Renal cortex interstitium (tissue), 11 donors: ENCODE data around the gene IPO5. TPM values are rescaled to one million over a fixed set of nuclear protein-coding genes. Genes with fewer than 3 reads are reported as not detected.
"Not testable (repeated sequence)": the region's sequence is repeated elsewhere in the genome, so short reads cannot be mapped to it uniquely, and the experiment has no call there.

Experiments used
- DNase-seq, 11 donors: peaks; one replicate each; pipeline ENCODE4 v3.0.0-alpha.2; 2013; ENCODE audit warnings: low read depth in 9 of 11, low spot score in 4 of 11; ENCODE audit errors: extremely low read depth in 1 of 11
- polyA plus RNA-seq, 3 donors: library from polyadenylated mRNA; unstranded; fragments of 120-200 nt; gene quantifications; one replicate each; pipeline ENCODE4 v1.2.1, GENCODE V29; 2013; ENCODE audit not compliant: insufficient read length in 3 of 3

IPO5 gene
- polyA plus RNA-seq, 3 donors, result 177 to 193 (median 179) TPM

DNA sequence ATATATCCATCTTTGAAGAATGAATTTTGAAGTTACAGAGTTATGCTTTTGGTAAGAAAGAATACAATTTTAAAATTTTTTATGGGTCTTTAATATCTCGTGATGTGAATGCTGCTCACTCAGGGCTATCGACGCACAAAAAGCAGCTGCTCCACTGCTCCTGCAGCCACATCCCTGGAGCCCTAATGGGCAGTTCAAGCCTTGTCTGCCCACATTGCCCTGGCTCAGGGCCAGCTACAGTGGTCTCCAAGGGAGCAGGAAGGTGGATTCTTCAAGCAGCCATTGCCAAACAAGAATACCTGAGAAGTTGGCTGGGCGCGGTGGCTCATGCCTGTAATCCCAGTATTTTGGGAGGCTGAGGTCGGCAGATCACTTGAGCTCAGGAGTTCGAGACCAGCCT, 85.8 kb downstream of the IPO5 start:
- no peak for DNase-seq

DNA sequence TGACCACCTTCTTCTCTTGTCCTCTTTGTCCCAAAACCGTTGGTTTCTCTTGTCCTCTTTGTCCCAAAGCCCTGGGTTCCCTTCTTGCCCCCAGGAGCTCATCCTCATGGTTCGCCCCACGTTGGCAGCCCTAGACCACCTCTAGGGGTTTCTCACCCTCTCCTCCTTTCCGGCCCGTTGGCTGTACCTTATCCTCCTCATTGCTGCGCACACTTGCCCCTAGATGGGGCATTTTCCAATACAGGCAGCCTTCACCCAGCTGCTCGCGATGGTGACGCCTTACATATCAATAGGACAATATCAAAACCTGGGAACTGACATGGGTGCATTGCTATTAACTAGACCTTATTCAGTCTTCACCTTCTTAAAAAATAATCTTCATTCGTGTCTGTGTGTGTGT, 86.5 kb downstream of the IPO5 start:
- no peak for DNase-seq

DNA sequence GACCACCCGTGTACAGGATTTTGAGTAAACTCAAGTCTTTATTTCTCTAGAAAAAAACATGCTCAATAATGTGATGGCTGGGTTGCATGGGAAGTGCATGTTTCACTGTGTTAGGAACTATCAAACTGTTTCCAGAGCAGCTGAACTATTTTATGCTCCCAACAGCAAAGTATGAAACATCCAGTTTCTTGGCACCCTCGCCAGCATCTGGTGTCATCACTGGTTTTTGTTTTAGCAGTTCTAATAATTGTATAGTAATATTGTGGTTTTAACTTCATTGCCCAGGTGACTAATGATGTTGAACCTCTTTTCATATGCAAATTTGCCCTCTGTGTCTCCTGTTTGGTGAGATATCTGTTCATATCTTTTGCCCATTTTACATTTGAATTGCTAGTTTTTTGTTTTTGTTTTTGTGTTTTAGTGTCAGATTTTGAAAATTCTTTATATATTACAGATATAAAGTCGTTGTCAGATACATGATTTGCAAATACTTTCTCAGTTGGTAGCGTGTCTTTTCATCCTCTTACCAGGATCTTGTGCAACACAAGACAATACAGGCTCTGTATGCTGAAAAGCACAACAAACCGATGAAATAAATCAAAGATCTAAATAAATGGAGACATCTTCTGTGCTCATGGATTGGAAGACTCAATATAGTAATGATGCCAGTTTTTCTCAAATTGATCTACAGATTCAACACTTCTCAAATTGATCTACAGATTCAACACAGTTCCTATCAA, 87.8 kb downstream of the IPO5 start:
- no peak for DNase-seq

DNA sequence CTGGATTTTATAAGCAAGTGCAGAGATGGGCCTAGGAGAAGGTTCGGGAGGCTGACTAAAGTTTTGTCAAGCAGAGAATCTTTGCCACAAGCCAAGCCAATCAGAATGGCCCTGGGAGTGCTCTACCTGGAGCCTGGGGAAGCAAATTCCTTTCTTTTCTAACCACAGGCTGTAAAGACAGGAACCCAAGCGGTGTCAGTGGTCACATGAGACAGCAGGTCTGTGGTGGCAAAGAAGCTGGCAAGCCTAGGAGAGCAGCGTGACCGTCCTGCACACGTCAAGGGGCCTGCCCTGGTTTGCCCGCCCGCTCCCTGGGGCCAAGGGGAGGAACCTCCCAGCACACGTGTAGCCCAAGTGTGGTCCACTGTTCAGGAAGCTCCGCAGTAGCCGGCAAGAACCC, 90.8 kb downstream of the IPO5 start:
- no peak for DNase-seq

DNA sequence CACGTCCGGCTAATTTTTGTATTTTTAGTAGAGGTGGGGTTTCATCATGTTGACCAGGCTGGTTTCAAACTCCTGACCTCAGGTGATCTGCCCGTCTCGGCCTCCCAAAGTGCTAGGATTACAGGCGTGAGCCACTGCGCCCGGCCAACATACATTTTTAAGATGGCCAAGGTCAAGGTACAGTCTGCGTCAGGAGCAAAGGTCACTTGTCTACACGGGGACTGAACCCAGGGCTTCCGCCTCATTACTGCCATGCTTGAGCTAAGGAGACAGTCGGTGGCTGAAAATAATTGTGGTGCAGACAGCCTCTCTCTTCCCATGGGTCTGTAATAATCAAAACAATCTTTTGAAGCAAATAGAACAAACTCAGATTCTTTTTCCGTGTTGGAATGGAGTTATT, 94.3 kb downstream of the IPO5 start:
- DNase-seq, result not testable (repeated sequence)

DNA sequence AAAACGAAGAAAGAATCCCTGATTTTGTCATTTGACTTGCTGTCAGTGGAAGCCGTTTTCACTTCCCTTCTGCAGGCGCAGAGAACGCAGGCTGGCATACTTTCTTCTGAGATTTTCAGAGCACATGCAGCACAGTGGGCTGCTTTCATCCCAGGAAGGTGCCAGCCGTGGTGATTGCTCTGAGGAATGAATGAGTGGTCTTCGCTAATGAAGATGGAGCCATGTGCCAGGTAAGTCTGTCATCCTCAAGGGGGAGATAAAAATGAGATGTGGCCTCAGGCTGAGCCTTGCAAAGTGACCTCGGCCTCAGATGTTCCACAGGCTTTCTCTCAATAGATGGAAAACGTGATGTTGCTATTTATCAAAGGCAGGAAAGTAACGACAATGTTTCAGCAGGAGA, 94.8 kb downstream of the IPO5 start:
- no peak for DNase-seq

DNA sequence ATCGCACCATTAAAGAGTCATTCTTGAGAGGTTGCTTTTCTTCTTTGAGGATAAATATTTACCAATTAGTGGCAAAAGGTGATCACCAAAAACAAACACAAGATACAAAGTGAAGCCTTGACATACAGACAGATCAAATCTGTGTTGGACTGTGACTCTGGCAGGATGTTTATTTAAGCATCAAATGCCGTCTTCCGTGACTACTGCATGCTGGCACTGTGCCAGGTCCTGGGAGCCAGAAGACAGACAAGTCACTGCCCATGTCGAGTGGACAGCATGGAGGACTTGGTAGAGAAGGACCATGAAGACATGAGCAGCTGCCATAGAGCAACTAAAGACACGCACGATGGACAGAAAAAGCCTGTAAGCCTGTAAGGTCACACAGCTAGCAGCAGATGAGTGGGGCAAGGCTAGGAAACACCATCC, 96.6 kb downstream of the IPO5 start:
- peak in 7 of 11 donors; percentile 25 to 42 (median 36) for DNase-seq

DNA sequence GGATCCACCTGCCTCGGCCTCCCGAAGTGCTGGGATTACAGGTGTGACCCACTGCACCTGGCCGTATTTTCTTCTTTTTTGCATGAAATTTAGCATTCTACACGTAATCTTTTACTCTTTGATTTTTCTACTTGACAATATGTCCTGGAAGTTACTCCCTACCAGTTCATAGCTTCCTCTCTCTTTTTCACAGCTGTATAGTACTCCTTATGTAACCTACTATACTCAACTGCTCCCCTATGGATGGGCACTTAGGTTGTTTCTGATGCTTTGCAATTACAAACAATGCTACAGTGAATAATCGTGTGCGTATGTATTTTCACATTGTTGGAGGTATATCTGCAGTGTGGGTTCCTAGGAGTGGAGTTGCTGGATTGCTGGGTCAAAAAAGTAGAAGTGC, 98.9 kb downstream of the IPO5 start:
- DNase-seq, result no peak

DNA sequence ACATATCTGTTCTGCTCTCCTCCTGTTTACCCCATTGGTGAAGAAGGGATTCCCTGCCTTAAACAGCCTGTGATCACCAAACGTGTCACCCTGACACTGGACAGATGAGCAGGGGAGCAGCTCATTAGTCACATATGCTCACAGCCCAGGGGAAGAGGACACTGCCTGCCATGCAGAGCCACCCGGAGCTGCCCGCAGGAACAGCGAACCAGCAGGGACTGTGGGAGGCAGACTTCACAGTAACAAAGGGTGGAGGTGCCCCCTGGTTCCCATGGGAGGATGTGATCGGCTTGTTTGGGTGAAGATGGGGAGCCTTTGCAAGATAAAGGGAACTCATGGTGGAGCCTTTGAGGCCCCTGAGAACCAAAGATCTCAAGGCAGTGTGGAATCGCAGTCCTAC, 100.8 kb downstream of the IPO5 start:
- no peak for DNase-seq

DNA sequence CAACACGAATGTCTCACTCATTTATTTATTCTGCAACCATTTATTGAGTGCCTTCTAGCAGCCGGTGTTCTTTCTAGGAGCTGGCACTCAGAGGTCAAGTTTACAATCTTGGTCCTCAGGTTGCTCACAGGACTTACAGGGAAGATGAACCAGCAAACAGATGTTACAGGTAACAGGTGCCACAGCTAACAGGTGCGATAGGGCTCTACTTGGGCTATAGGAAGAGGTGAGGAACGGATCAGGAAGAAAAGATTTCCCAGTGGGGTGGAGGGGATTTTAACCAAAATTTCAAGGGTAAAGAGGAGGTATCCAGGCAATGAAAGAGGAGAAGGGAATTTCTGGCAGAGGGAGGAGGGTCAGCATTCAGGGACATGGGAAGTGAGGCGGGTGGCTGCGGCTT, 102.1 kb downstream of the IPO5 start:
- no peak for DNase-seq

DNA sequence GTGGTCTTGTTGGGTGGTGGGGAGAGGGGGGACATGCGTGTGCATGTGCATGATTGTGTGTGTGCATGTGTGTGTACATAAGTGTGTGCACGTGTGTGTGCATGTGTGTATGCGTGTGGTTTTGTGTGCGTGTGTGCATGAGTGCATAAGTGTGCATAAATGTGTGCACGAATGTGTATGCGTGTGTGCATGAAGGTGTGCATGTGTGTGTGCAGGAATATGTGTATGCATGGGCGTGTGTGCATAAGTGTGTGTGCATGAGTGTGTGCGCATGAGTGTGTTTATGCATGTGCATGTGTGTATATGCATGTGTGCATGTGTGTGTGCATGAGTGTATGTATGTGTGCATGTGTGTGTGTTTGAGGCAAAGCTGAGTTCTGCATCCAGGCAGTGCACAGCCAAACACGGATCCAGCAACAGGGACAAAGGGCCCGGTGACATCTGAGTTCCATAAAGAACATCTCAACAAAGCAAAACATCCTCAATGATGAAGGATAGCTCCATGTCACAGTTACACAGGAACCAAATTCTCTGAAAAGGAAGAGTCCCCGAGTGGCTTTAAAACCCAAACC, 103.5 kb downstream of the IPO5 start:
- no peak for DNase-seq

DNA sequence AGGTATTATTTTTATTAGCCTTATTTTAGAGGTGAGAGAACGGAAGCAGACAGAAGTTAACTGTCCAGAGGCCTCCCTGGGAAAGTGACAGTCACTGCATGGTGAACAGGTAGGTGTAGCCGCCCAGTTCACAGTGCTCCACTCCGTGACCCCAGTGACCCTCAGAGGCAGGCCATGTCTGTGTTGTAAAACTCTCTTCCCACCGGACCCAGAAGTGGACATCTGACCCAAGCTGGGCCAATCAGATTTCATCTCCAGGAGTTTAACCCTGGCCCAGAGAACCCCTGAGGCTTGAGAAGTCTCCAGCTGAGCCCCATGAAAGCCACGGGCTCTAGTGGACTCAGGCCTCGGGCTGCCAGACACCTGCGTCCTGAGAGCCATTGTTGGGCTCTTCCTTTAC, 105.8 kb downstream of the IPO5 start:
- DNase-seq, result no peak

DNA sequence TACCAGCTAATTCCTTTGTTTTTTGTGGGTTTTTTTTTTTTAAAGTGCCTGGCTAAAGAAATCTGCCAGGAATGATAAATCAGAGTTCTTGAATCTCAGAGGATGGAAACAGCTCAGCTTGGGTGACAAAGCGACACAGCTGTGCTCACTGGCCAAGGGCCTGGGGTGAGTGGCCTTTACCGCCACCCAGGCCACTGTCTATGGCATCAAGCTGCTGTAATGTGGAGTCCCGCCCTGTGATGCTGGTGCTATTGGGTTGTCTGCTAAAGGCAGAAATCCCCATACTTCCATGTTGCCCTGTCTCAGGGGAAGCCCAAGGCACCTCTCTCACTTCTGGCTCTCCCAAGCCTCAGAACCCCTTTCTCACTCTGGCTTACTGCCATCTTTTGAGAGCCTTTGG, 106.8 kb downstream of the IPO5 start:
- no peak for DNase-seq

DNA sequence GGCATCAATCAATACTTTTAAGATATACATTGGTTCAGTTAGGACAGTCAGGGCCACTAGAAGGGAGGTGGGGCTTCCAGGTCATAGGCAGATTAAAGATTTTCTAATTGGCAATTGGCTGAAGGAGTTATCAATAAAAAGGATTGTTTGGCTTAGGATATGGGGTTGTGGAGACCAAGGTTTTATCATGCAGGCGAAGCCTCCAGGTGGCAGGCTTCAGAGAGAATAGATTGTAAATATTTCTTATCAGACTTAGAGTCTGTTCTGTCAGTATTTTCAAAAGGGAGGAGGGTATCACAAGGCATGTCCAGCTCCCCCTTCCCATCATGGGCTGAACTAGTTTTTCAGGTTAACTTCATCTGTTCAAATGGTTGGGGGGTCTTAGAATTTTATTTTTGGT, 112.0 kb downstream of the IPO5 start:
- DNase-seq, result no peak

DNA sequence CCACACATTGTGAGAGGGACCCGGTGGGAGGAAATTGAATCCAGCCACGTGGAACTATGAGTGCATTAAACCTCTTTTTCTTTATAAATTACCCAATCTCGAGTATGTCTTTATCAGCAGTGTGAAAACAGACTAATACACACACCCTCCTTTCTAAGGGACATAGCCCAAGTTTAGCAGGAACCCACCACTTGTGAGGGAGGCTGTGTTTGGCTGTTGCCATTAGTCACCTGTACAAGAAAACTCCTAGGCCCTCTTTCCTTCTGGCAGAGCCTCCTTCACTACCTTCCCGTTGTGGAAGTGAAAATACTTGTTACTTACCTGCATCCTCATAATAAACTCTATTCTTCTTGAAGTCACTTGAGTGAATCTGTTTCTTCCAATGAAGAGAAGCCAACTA, 113.2 kb downstream of the IPO5 start:
- no peak for DNase-seq

DNA sequence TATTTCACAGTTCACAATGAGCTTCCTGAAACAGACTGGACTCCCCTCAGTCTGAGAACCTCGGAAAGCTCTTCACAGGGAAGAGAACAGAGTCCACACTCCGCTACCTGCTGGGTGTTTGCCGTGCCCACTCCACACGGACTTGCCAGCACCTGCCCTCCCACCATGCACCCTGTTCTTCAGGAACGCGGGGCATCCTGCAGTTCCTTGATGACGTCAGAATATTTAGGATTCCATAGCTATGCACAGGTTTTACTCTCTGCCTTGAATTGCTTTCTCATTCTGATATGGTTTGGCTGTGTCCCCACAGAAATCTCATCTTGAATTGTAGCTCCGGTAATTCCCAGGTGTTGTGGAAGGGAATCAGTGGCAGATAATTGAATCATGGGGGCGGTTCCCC, 115.0 kb downstream of the IPO5 start:
- no peak for DNase-seq

DNA sequence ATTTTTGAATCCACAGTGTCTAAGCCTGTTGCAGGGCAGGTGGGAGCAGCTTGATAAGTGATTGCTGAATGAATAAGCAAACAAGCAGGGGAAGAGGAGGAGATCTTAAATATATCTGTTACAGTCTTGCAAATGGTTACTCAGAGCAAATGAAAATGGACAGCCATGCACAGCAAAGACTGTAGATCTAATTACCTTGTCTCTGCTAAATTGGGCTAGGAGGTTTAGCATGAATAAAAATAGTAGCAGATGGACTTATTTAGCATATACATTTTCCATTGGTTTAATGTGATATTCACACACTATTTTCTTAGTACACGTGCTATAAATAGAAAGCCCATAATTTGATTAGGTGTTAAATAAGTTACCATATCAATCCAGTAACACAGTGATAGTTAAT, 116.5 kb downstream of the IPO5 start:
- DNase-seq, result no peak

DNA sequence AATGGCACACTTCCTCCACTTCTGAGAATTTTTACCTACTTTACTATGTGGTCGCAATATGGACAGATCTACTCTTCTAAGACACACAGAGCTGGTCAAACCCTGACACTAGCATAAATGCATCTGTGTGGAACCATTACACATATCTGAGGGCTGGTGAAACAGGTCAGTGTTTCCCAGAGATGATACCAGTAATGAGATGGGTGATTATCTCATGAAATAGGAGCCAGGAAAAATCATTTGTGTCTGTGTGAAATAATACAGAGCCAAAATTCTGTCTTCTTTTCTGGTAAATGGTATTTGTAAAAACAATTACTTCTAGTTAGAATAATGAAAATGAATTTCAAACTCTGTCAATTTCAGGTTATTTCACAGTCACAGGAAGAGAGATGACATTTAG, 117.8 kb downstream of the IPO5 start:
- no peak for DNase-seq

DNA sequence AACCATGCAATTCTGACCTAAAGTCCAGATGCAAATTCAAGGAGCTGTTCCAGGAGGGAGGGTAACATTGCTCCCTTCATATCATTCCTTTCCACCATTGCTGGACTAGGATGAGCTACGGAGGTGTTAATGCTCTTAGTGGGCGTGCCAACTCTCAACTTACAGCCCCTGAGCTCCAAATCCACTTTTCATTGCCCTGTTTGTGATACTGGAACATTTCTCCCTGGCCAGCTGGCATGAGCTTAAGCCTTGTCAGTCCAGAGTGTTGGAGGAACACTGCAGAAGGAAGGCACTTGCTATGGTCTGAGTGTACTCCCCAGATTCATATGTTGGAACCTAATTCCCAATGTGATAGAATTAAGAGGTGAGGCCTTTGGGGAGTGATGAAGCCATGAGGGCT, 119.0 kb downstream of the IPO5 start:
- no peak for DNase-seq
